ENCODE results near the gene SESN1. TPM values are rescaled to one million over a fixed set of nuclear protein-coding genes. Genes with fewer than 3 reads are reported as not detected.

SESN1 gene
- polyA plus RNA-seq, 1 experiment: 29.6 TPM

GRCh38 chr6:109062767-109063352 is 31.8 kb downstream of the SESN1 start:
- POLR2A ChIA-PET: no interaction called here

DNA sequence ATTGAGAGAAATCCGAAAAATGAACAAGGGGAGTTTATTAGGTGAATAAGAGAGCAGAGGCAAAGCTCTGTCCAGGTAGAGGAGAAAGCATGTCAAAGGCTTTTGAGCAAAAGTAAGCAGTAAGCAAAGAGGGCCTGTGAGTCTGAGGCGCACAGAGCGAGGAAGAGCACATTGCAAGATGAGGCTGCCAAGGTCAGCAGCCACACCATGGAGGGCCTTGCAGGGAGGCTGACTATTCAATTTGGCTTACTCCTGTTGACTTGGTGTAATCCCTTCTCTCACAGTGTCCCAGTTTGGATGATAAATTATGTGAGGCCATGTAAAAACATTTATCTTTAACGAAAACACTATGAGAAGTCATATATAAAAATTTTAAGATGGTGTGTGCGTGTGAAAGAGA is 32.4 kb downstream of the SESN1 start:
- CTCF ChIA-PET: interaction anchor here (2.6 kb wide), 1 partner anchor 11 kb away, joined by 11 read pairs; no protein-coding TSS in a partner anchor
- Histone ChIP-seq H3K4me3 (ENCODE audit: low read depth, low read length) (no peak overlapping the region), H3K9me3 (ENCODE audit: control insufficient read depth, insufficient read depth, low read length) (no peaks in the 10 kb centered on the region), H3K27ac (ENCODE audit: low read depth, low read length) (no peak overlapping the region), H3K27me3 (ENCODE audit: control insufficient read depth, insufficient read depth, low read length) (no peaks in the 10 kb centered on the region)
- TF ChIP-seq CTCF (IDR thresholded peaks at IDR 0.05; ENCODE audit: low read depth, low read length): no peak
- DNase-seq (ENCODE audit: low read depth, low spot score): no peak
- POLR2A ChIA-PET: no interaction called here

More at GRCh38 chr6:109062767-109063352, 31.8 kb downstream of the SESN1 start:
- no peaks in the 10 kb centered on the region for H3K27me3 ChIP-seq (ENCODE audit: control insufficient read depth, insufficient read depth, low read length)
- DNase-seq (ENCODE audit: low read depth, low spot score): no peak
- no peak for TF ChIP-seq CTCF (IDR thresholded peaks at IDR 0.05; ENCODE audit: low read depth, low read length)
- H3K9me3 ChIP-seq (ENCODE audit: control insufficient read depth, insufficient read depth, low read length): no peaks in the 10 kb centered on the region
- CTCF ChIA-PET: interaction anchor here (2.6 kb wide), 1 partner anchor 10 kb away, joined by 11 read pairs; no protein-coding TSS in a partner anchor
- H3K27ac ChIP-seq (ENCODE audit: low read depth, low read length): no peak overlapping the region
- no peak overlapping the region for H3K4me3 ChIP-seq (ENCODE audit: low read depth, low read length)

DNA sequence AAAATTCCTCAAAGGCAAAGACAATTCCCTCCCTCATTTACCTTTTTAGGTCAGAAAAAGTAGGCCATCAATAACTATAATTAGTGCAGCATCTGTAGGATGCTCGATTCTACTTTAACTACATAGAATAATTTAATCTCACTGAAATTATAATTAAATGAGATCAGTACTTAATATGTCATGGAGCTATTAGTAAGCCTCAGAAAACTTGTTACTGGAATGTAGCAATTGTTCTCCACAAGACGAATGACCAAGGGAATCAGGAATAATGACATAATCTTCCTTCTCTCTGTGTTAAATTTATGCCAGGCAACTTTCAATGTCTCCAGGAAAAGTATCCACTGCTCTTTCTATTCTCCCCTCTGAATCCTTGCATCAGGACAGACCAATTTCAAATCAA is 34.1 kb downstream of the SESN1 start:
- H3K27me3 ChIP-seq (ENCODE audit: control insufficient read depth, insufficient read depth, low read length): no peaks in the 10 kb centered on the region
- no peak overlapping the region for H3K4me3 ChIP-seq (ENCODE audit: low read depth, low read length)
- no peak for TF ChIP-seq CTCF (IDR thresholded peaks at IDR 0.05; ENCODE audit: low read depth, low read length)
- POLR2A ChIA-PET: no interaction called here
- no peak overlapping the region for H3K27ac ChIP-seq (ENCODE audit: low read depth, low read length)
- CTCF ChIA-PET: no interaction called here
- no peak for DNase-seq (ENCODE audit: low read depth, low spot score)
- H3K9me3 ChIP-seq (ENCODE audit: control insufficient read depth, insufficient read depth, low read length): no peaks in the 10 kb centered on the region

DNA sequence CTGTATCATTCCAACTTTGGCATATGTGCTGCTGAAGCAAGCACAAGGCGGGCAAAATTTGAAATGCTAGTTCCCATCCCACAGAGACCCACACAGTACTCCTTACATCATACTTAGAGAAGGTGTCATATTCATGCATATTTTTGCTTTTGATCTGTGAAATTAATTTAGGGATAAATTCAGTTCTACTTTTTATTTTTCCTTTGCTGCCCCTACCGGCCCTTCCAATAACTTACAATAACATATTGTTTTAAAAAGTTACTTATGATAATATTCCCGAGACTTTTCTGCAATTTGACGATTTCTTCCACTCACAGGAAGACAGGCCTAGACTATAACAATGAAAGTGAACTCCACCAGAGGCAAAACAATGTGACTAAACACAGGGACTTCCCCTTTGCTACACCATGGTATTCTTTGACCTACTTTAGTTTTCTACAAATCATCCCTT is 35.0 kb downstream of the SESN1 start:
- no peaks in the 10 kb centered on the region for H3K27me3 ChIP-seq (ENCODE audit: control insufficient read depth, insufficient read depth, low read length)
- no peak overlapping the region for H3K27ac ChIP-seq (ENCODE audit: low read depth, low read length)
- ChIA-PET POLR2A (no interaction called here), CTCF (interaction anchor here (1.0 kb wide), 1 partner anchor 13 kb away, joined by 8 read pairs; no protein-coding TSS in a partner anchor)
- H3K9me3 ChIP-seq (ENCODE audit: control insufficient read depth, insufficient read depth, low read length): no peaks in the 10 kb centered on the region
- TF ChIP-seq CTCF (IDR thresholded peaks at IDR 0.05; ENCODE audit: low read depth, low read length): no peak
- DNase-seq (ENCODE audit: low read depth, low spot score): no peak
- no peak overlapping the region for H3K4me3 ChIP-seq (ENCODE audit: low read depth, low read length)

- POLR2A ChIA-PET: no interaction called here
- no peak for DNase-seq (ENCODE audit: low read depth, low spot score)
- H3K27ac ChIP-seq (ENCODE audit: low read depth, low read length): no peak overlapping the region
- no peak overlapping the region for H3K4me3 ChIP-seq (ENCODE audit: low read depth, low read length)
- H3K9me3 ChIP-seq (ENCODE audit: control insufficient read depth, insufficient read depth, low read length): no peaks in the 10 kb centered on the region
- TF ChIP-seq CTCF (IDR thresholded peaks at IDR 0.05; ENCODE audit: low read depth, low read length): no peak
- no peaks in the 10 kb centered on the region for H3K27me3 ChIP-seq (ENCODE audit: control insufficient read depth, insufficient read depth, low read length)
- CTCF ChIA-PET: interaction anchor here (1.0 kb wide), 1 partner anchor 14 kb away, joined by 8 read pairs; no protein-coding TSS in a partner anchor
Measured at GRCh38 chr6:109059153-109059552, 35.5 kb downstream of the SESN1 start.

All from AG04450 (cell line).